GM23338 (cell line): Measurements from ENCODE around the gene RABL3. TPM values are rescaled to one million over a fixed set of nuclear protein-coding genes. Genes with fewer than 3 reads are reported as not detected.

ENCODE experiments used
- ATAC-seq: fragments of 200-7000 bp; cut with Tn5 transposase; 3 replicates; pipeline ENCODE4 v1.9.1; 2020
- DNase-seq: peaks from one replicate; pipeline ENCODE4 v3.0.0-alpha.2; 2015; ENCODE audit warnings: low spot score
- H2AFZ ChIP-seq: fragments of 200-600 bp; sonication (generic); 2 replicates; pipeline ENCODE4 v1.8.0; 2016; ENCODE audit warnings: antibody characterized with exemption, mild to moderate bottlenecking, moderate library complexity
- H3F3A ChIP-seq: fragments of 200-600 bp; sonication (generic); replicated peaks from 2 replicates; pipeline ENCODE4 v1.8.0; 2017; ENCODE audit warnings: antibody characterized with exemption, mixed run types, low read depth
- H3K27ac ChIP-seq: fragments of 200-600 bp; sonication (generic); 2 replicates; pipeline ENCODE4 v1.6.1; 2016; ENCODE audit warnings: low read depth
- H3K27me3 ChIP-seq: fragments of 200-600 bp; sonication (generic); 2 replicates; pipeline ENCODE4 v1.8.0; 2016; ENCODE audit warnings: mild to moderate bottlenecking, mixed run types, moderate library complexity; ENCODE audit not compliant: insufficient read depth
- H3K36me3 ChIP-seq: fragments of 200-600 bp; sonication (generic); 2 replicates; pipeline ENCODE4 v1.8.0; 2016; ENCODE audit warnings: mild to moderate bottlenecking; ENCODE audit not compliant: insufficient read depth
- H3K4me1 ChIP-seq: fragments of 200-600 bp; sonication (generic); 2 replicates; pipeline ENCODE4 v1.8.0; 2016; ENCODE audit warnings: mild to moderate bottlenecking, moderate library complexity; ENCODE audit not compliant: insufficient read depth
- H3K4me2 ChIP-seq: fragments of 200-600 bp; sonication (generic); 2 replicates; pipeline ENCODE4 v1.7.1; 2017; ENCODE audit warnings: mixed run types
- H3K4me3 ChIP-seq: fragments of 200-600 bp; sonication (generic); 2 replicates; pipeline ENCODE4 v1.6.1; 2016; ENCODE audit warnings: mixed run types
- H3K79me2 ChIP-seq: fragments of 200-600 bp; sonication (generic); replicated peaks from 2 replicates; pipeline ENCODE4 v1.8.0; 2017; ENCODE audit warnings: mild to moderate bottlenecking; ENCODE audit not compliant: insufficient read depth
- H3K9me2 ChIP-seq: fragments of 200-600 bp; sonication (generic); 2 replicates; pipeline ENCODE4 v1.8.0; 2017; ENCODE audit not compliant: insufficient read depth
- H4K20me1 ChIP-seq: fragments of 200-600 bp; sonication (generic); replicated peaks from 2 replicates; pipeline ENCODE4 v1.8.0; 2017; ENCODE audit warnings: mild to moderate bottlenecking; ENCODE audit not compliant: insufficient read depth
- H3K27ac Mint-ChIP-seq: 2 replicates; pipeline ENCODE4 v1.8.0; 2020; ENCODE audit warnings: inconsistent platforms, mild to moderate bottlenecking, moderate library complexity, mixed read lengths
- H3K27me3 Mint-ChIP-seq: 3 replicates; pipeline ENCODE4 v1.8.0; 2022; ENCODE audit warnings: low read depth, mild to moderate bottlenecking, moderate library complexity, mixed read lengths, inconsistent platforms; ENCODE audit not compliant: insufficient read depth, poor library complexity
- H3K36me3 Mint-ChIP-seq: 3 replicates; pipeline ENCODE4 v1.8.0; 2021; ENCODE audit warnings: low read depth, mild to moderate bottlenecking, inconsistent platforms, moderate library complexity, mixed read lengths
- H3K4me1 Mint-ChIP-seq: 3 replicates; pipeline ENCODE4 v1.8.0; 2020; ENCODE audit warnings: mild to moderate bottlenecking, inconsistent platforms, mixed read lengths
- H3K4me3 Mint-ChIP-seq: 3 replicates; pipeline ENCODE4 v1.8.0; 2021; ENCODE audit warnings: moderate library complexity, mild to moderate bottlenecking, inconsistent platforms, mixed read lengths
- H3K9me3 Mint-ChIP-seq: 3 replicates; pipeline ENCODE4 v1.8.0; 2020; ENCODE audit warnings: moderate library complexity, mild to moderate bottlenecking, inconsistent platforms, mixed read lengths
- CREB1 ChIP-seq: fragments of 250-450 bp; sonication (Bioruptor Pico); IDR thresholded peaks from 2 replicates; pipeline ENCODE4 v1.5.0; 2020; ENCODE audit warnings: low read depth, mild to moderate bottlenecking, moderate library complexity
- CTCF ChIP-seq, 2 experiments: fragments of 200-600 bp in 1 of 2; sonication (generic) in 1 of 2; conservative IDR thresholded peaks; 2 replicates each; pipeline versions ENCODE4 v1.5.1 to v1.6.1; 2016 to 2017; ENCODE audit warnings: antibody characterized with exemption in 2 of 2, low read depth in 2 of 2, mild to moderate bottlenecking in 2 of 2, moderate library complexity in 1 of 2
- ETS1 ChIP-seq: IDR thresholded peaks from 2 replicates; pipeline ENCODE4 v1.6.1; 2016; ENCODE audit warnings: antibody characterized with exemption
- EZH2 ChIP-seq: fragments of 200-600 bp; sonication (generic); IDR thresholded peaks from one replicate; pipeline ENCODE4 v1.8.0; 2017; ENCODE audit warnings: antibody characterized with exemption, mild to moderate bottlenecking, low read depth; ENCODE audit not compliant: unreplicated experiment
- EZH2phosphoT487 ChIP-seq: fragments of 200-600 bp; sonication (generic); IDR thresholded peaks from one replicate; pipeline ENCODE4 v1.8.1; 2018; ENCODE audit warnings: antibody characterized with exemption; ENCODE audit not compliant: unreplicated experiment
- JUNB ChIP-seq: IDR thresholded peaks from one replicate; pipeline ENCODE4 v1.6.1; 2016; ENCODE audit warnings: antibody characterized with exemption; ENCODE audit not compliant: unreplicated experiment
- NANOG ChIP-seq: IDR thresholded peaks from 2 replicates; pipeline ENCODE4 v1.6.1; 2016; ENCODE audit warnings: antibody characterized with exemption, borderline replicate concordance
- POLR2AphosphoS5 ChIP-seq: IDR thresholded peaks from 2 replicates; pipeline ENCODE4 v1.6.1; 2016; ENCODE audit warnings: antibody characterized with exemption, low read depth
- STAT1 ChIP-seq: IDR thresholded peaks from one replicate; pipeline ENCODE4 v1.6.1; 2016; ENCODE audit warnings: antibody characterized with exemption; ENCODE audit not compliant: unreplicated experiment
- ZNF114 ChIP-seq: fragments of 250-450 bp; sonication (Bioruptor Pico); IDR thresholded peaks from 2 replicates; pipeline ENCODE4 v1.5.0; 2020; ENCODE audit warnings: mild to moderate bottlenecking, moderate library complexity
- ZNF331 ChIP-seq: fragments of 250-450 bp; sonication (Bioruptor Pico); IDR thresholded peaks from 2 replicates; pipeline ENCODE4 v1.5.0; 2020; ENCODE audit warnings: low read depth, mild to moderate bottlenecking, moderate library complexity
- polyA plus RNA-seq: library from polyadenylated mRNA; unstranded; fragments of >200 nt; fragmentation: Nextera tagmentation; extraction: Ambion mirVana; gene quantifications from 2 replicates; pipeline ENCODE4 v1.2.1, GENCODE V29; 2016
- total RNA-seq: library from RNA; depleted of rRNA; stranded (reverse); fragments of >200 nt; shearing (Covaris generic); gene quantifications from 2 replicates; pipeline ENCODE4 v1.2.3, GENCODE V29; 2014
- TF ChIP-seq, protein P1 (sequence below): IDR thresholded peaks from one replicate; pipeline ENCODE4 v1.6.1; 2018; ENCODE audit warnings: antibody characterized with exemption; ENCODE audit not compliant: unreplicated experiment
- TF ChIP-seq, protein P2 (sequence below): fragments of 250-450 bp; sonication (Bioruptor Pico); IDR thresholded peaks from 2 replicates; pipeline ENCODE4 v1.5.0; 2020; ENCODE audit warnings: mild to moderate bottlenecking, moderate library complexity

Gene RABL3
- total and polyA plus RNA-seq, 2 experiments from 2014 or later, result 7.8 to 9.8 TPM

GRCh38 chr3:120636795-120637401, 105.4 kb downstream of the RABL3 start:
- Histone ChIP-seq H3F3A (no peaks in the 10 kb centered on the region), H3K4me2 (no peak overlapping the region), H3K36me3 (no peaks in the 10 kb centered on the region), H4K20me1 (no peaks in the 10 kb centered on the region), H3K9me2 (peaks cover 26% of the 10 kb centered on the region), H3K79me2 (no peaks in the 10 kb centered on the region), H3K27ac (no peak overlapping the region), H2AFZ (no peak overlapping the region), H3K27me3 (no peaks in the 10 kb centered on the region), H3K4me3 (no peak overlapping the region), H3K4me1 (no peaks in the 10 kb centered on the region)
- peaks cover 8% of the 10 kb centered on the region; the same call in 1 of the 3 replicates for H3K9me3 Mint-ChIP-seq
- DNase-seq (no peak), ATAC-seq (no peak)
- no peaks in the 10 kb centered on the region for H3K27me3 Mint-ChIP-seq
- H3K36me3 Mint-ChIP-seq, result peaks cover 7% of the 10 kb centered on the region; the same call in 2 of the 3 replicates
- H3K4me3 Mint-ChIP-seq, result no peak overlapping the region
- no peak for TF ChIP-seq CREB1 (CRISPR knock-in tag)
- TF ChIP-seq, protein P1, sequence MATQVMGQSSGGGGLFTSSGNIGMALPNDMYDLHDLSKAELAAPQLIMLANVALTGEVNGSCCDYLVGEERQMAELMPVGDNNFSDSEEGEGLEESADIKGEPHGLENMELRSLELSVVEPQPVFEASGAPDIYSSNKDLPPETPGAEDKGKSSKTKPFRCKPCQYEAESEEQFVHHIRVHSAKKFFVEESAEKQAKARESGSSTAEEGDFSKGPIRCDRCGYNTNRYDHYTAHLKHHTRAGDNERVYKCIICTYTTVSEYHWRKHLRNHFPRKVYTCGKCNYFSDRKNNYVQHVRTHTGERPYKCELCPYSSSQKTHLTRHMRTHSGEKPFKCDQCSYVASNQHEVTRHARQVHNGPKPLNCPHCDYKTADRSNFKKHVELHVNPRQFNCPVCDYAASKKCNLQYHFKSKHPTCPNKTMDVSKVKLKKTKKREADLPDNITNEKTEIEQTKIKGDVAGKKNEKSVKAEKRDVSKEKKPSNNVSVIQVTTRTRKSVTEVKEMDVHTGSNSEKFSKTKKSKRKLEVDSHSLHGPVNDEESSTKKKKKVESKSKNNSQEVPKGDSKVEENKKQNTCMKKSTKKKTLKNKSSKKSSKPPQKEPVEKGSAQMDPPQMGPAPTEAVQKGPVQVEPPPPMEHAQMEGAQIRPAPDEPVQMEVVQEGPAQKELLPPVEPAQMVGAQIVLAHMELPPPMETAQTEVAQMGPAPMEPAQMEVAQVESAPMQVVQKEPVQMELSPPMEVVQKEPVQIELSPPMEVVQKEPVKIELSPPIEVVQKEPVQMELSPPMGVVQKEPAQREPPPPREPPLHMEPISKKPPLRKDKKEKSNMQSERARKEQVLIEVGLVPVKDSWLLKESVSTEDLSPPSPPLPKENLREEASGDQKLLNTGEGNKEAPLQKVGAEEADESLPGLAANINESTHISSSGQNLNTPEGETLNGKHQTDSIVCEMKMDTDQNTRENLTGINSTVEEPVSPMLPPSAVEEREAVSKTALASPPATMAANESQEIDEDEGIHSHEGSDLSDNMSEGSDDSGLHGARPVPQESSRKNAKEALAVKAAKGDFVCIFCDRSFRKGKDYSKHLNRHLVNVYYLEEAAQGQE, result no peak
- TF ChIP-seq, protein P2, sequence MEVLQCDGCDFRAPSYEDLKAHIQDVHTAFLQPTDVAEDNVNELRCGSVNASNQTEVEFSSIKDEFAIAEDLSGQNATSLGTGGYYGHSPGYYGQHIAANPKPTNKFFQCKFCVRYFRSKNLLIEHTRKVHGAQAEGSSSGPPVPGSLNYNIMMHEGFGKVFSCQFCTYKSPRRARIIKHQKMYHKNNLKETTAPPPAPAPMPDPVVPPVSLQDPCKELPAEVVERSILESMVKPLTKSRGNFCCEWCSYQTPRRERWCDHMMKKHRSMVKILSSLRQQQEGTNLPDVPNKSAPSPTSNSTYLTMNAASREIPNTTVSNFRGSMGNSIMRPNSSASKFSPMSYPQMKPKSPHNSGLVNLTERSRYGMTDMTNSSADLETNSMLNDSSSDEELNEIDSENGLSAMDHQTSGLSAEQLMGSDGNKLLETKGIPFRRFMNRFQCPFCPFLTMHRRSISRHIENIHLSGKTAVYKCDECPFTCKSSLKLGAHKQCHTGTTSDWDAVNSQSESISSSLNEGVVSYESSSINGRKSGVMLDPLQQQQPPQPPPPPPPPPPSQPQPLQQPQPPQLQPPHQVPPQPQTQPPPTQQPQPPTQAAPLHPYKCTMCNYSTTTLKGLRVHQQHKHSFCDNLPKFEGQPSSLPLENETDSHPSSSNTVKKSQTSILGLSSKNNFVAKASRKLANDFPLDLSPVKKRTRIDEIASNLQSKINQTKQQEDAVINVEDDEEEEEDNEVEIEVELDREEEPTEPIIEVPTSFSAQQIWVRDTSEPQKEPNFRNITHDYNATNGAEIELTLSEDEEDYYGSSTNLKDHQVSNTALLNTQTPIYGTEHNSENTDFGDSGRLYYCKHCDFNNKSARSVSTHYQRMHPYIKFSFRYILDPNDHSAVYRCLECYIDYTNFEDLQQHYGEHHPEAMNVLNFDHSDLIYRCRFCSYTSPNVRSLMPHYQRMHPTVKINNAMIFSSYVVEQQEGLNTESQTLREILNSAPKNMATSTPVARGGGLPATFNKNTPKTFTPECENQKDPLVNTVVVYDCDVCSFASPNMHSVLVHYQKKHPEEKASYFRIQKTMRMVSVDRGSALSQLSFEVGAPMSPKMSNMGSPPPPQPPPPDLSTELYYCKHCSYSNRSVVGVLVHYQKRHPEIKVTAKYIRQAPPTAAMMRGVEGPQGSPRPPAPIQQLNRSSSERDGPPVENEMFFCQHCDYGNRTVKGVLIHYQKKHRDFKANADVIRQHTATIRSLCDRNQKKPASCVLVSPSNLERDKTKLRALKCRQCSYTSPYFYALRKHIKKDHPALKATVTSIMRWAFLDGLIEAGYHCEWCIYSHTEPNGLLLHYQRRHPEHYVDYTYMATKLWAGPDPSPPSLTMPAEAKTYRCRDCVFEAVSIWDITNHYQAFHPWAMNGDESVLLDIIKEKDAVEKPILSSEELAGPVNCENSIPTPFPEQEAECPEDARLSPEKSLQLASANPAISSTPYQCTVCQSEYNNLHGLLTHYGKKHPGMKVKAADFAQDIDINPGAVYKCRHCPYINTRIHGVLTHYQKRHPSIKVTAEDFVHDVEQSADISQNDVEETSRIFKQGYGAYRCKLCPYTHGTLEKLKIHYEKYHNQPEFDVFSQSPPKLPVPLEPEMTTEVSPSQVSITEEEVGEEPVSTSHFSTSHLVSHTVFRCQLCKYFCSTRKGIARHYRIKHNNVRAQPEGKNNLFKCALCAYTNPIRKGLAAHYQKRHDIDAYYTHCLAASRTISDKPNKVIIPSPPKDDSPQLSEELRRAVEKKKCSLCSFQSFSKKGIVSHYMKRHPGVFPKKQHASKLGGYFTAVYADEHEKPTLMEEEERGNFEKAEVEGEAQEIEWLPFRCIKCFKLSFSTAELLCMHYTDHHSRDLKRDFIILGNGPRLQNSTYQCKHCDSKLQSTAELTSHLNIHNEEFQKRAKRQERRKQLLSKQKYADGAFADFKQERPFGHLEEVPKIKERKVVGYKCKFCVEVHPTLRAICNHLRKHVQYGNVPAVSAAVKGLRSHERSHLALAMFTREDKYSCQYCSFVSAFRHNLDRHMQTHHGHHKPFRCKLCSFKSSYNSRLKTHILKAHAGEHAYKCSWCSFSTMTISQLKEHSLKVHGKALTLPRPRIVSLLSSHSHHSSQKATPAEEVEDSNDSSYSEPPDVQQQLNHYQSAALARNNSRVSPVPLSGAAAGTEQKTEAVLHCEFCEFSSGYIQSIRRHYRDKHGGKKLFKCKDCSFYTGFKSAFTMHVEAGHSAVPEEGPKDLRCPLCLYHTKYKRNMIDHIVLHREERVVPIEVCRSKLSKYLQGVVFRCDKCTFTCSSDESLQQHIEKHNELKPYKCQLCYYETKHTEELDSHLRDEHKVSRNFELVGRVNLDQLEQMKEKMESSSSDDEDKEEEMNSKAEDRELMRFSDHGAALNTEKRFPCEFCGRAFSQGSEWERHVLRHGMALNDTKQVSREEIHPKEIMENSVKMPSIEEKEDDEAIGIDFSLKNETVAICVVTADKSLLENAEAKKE (CRISPR knock-in tag), result no peak
- TF ChIP-seq ZNF331 (CRISPR knock-in tag), result no peak
- no peak for TF ChIP-seq POLR2AphosphoS5
- TF ChIP-seq EZH2phosphoT487, result no peak
- no peak for TF ChIP-seq STAT1
- no peak for TF ChIP-seq EZH2
- no peak for TF ChIP-seq ZNF114 (CRISPR knock-in tag)
- TF ChIP-seq NANOG, result no peak
- TF ChIP-seq ETS1, result no peak
- TF ChIP-seq CTCF (conservative IDR thresholded peaks at IDR 0.05; ENCODE audit: low read depth in 2 of 2), result no peak
- no peak for TF ChIP-seq JUNB
- peaks cover 10% of the 10 kb centered on the region; the same call in 2 of the 3 replicates for H3K4me1 Mint-ChIP-seq
- no peak overlapping the region for H3K27ac Mint-ChIP-seq
